SK-N-SH treated with all-trans-retinoic acid at 6 μM for 48 hours (cell line): ENCODE results near the gene KRTAP19-4.

Source experiments
- ATAC-seq: fragments of 200-7000 bp; cut with Tn5 transposase; 3 replicates; pipeline ENCODE4 v1.9.1; 2020; ENCODE audit warnings: mild to moderate bottlenecking, moderate library complexity
- ARNTL ChIP-seq: fragments of 450-650 bp; formaldehyde crosslinking; IDR thresholded peaks from 2 replicates; pipeline ENCODE4 v1.5.0; 2020; ENCODE audit warnings: low read depth, mild to moderate bottlenecking, moderate library complexity, borderline replicate concordance
- BACH2 ChIP-seq: fragments of 250-450 bp; sonication (Bioruptor Pico); IDR thresholded peaks from 2 replicates; pipeline ENCODE4 v1.9.0; 2021; ENCODE audit warnings: mild to moderate bottlenecking, borderline replicate concordance
- CREB5 ChIP-seq: fragments of 250-450 bp; sonication (Bioruptor Pico); IDR thresholded peaks from 2 replicates; pipeline ENCODE4 v1.5.1; 2020; ENCODE audit warnings: low read depth, mild to moderate bottlenecking, moderate library complexity
- CSDC2 ChIP-seq: fragments of 250-450 bp; sonication (Bioruptor Pico); IDR thresholded peaks from 2 replicates; pipeline ENCODE4 v1.5.0; 2020; ENCODE audit warnings: mild to moderate bottlenecking, moderate library complexity
- CSRNP3 ChIP-seq: fragments of 250-450 bp; sonication (Bioruptor Pico); IDR thresholded peaks from 2 replicates; pipeline ENCODE4 v1.5.1; 2021; ENCODE audit warnings: mild to moderate bottlenecking, moderate library complexity
- ESRRG ChIP-seq: fragments of 250-450 bp; sonication (Bioruptor Pico); IDR thresholded peaks from 2 replicates; pipeline ENCODE4 v1.6.1; 2021; ENCODE audit warnings: mild to moderate bottlenecking
- GLIS3 ChIP-seq: fragments of 250-450 bp; sonication (Bioruptor Pico); IDR thresholded peaks from 2 replicates; pipeline ENCODE4 v1.5.0; 2020; ENCODE audit warnings: mild to moderate bottlenecking, moderate library complexity
- ISL1 ChIP-seq: fragments of 250-450 bp; sonication (Bioruptor Pico); IDR thresholded peaks from 2 replicates; pipeline ENCODE4 v2.1.2; 2022; ENCODE audit warnings: mild to moderate bottlenecking, moderate library complexity
- OSR1 ChIP-seq: fragments of 250-450 bp; sonication (Bioruptor Pico); IDR thresholded peaks from 2 replicates; pipeline ENCODE4 v1.8.0; 2022; ENCODE audit warnings: moderate library complexity, mild to moderate bottlenecking, inconsistent platforms
- PPARA ChIP-seq: fragments of 250-450 bp; sonication (Bioruptor Pico); IDR thresholded peaks from 2 replicates; pipeline ENCODE4 v1.5.0; 2020; ENCODE audit warnings: mild to moderate bottlenecking, borderline replicate concordance
- RARB ChIP-seq: fragments of 250-450 bp; sonication (Bioruptor Pico); IDR thresholded peaks from 2 replicates; pipeline ENCODE4 v1.8.0; 2021; ENCODE audit warnings: mild to moderate bottlenecking, moderate library complexity
- SNAI2 ChIP-seq: fragments of 250-450 bp; sonication (Bioruptor Pico); IDR thresholded peaks from 2 replicates; pipeline ENCODE4 v1.5.0; 2020; ENCODE audit warnings: mild to moderate bottlenecking, moderate library complexity
- TCF4 ChIP-seq: fragments of 250-450 bp; sonication (Bioruptor Pico); IDR thresholded peaks from 2 replicates; pipeline ENCODE4 v1.8.0; 2021; ENCODE audit warnings: mild to moderate bottlenecking, moderate library complexity, borderline replicate concordance
- TOX ChIP-seq: fragments of 250-450 bp; sonication (Bioruptor Pico); IDR thresholded peaks from 2 replicates; pipeline ENCODE4 v1.8.0; 2021; ENCODE audit warnings: mild to moderate bottlenecking, moderate library complexity, borderline replicate concordance
- TSHZ2 ChIP-seq: fragments of 250-450 bp; sonication (Bioruptor Pico); IDR thresholded peaks from 2 replicates; pipeline ENCODE4 v1.5.0; 2020; ENCODE audit warnings: mild to moderate bottlenecking, moderate library complexity
- ZC3H10 ChIP-seq: fragments of 250-450 bp; sonication (Bioruptor Pico); IDR thresholded peaks from 2 replicates; pipeline ENCODE4 v1.5.1; 2021; ENCODE audit warnings: mild to moderate bottlenecking, moderate library complexity
- ZFP3 ChIP-seq: fragments of 250-450 bp; sonication (Bioruptor Pico); IDR thresholded peaks from 2 replicates; pipeline ENCODE4 v1.5.0; 2020; ENCODE audit warnings: mild to moderate bottlenecking, moderate library complexity
- ZNF565 ChIP-seq: fragments of 450-650 bp; formaldehyde crosslinking; conservative IDR thresholded peaks from 2 replicates; pipeline ENCODE4 v1.5.0; 2020; ENCODE audit warnings: low read depth, mild to moderate bottlenecking, moderate library complexity
- ZNF70 ChIP-seq: fragments of 450-650 bp; formaldehyde crosslinking; IDR thresholded peaks from 2 replicates; pipeline ENCODE4 v1.5.0; 2020; ENCODE audit warnings: mild to moderate bottlenecking, moderate library complexity
- ZNF8 ChIP-seq: fragments of 450-650 bp; formaldehyde crosslinking; IDR thresholded peaks from 2 replicates; pipeline ENCODE4 v1.5.0; 2020; ENCODE audit warnings: mild to moderate bottlenecking, moderate library complexity
- TF ChIP-seq, protein P1 (sequence below): fragments of 250-450 bp; sonication (Bioruptor Pico); IDR thresholded peaks from 2 replicates; pipeline ENCODE4 v1.8.0; 2021; ENCODE audit warnings: low read depth, mild to moderate bottlenecking, moderate library complexity, borderline replicate concordance
- TF ChIP-seq, protein P2 (sequence below): fragments of 250-450 bp; sonication (Bioruptor Pico); IDR thresholded peaks from 2 replicates; pipeline ENCODE4 v1.8.0; 2020; ENCODE audit warnings: mild to moderate bottlenecking, moderate library complexity, borderline replicate concordance

The KRTAP19-4 gene, protein sequence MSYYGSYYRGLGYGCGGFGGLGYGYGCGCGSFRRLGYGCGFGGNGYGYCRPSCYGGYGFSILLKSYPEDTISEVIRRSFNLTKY

DNA sequence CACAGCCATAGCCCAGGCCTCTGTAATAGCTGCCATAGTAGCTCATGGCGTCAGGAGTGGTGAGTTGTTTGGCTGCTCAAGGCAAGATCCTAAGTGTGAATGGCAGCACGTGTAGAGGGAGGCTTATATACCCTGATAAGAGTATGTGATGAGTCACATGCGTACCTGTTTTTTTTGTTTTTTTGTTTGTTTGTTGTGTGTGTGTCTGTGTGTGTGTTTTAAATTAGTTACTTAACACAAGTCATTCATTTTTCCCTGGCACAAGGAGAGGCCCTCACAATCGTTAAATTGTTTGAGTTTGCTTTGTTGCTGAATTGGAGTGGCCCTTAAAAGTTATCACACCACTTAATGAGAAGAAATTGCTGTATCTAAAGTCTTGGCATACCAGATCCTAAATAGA lies at the start of gene KRTAP19-4:
Gene KRTAP19-4, minus strand, starts transcription at position 101 of the 400 bp plus-strand sequence. Its CDS starts 55 bp downstream, at position 46.
- TF ChIP-seq PPARA (CRISPR knock-in tag): no peak
- no peak for TF ChIP-seq ZNF565
- TF ChIP-seq GLIS3 (CRISPR knock-in tag): no peak
- no peak for TF ChIP-seq ESRRG (CRISPR knock-in tag)
- TF ChIP-seq CSDC2 (CRISPR knock-in tag): no peak
- TF ChIP-seq SNAI2 (CRISPR knock-in tag): no peak
- TF ChIP-seq TSHZ2: no peak
- TF ChIP-seq ZFP3 (CRISPR knock-in tag): no peak
- no peak for TF ChIP-seq TOX (CRISPR knock-in tag)
- TF ChIP-seq CSRNP3 (CRISPR knock-in tag): no peak
- no peak for TF ChIP-seq RARB
- TF ChIP-seq, protein P1, sequence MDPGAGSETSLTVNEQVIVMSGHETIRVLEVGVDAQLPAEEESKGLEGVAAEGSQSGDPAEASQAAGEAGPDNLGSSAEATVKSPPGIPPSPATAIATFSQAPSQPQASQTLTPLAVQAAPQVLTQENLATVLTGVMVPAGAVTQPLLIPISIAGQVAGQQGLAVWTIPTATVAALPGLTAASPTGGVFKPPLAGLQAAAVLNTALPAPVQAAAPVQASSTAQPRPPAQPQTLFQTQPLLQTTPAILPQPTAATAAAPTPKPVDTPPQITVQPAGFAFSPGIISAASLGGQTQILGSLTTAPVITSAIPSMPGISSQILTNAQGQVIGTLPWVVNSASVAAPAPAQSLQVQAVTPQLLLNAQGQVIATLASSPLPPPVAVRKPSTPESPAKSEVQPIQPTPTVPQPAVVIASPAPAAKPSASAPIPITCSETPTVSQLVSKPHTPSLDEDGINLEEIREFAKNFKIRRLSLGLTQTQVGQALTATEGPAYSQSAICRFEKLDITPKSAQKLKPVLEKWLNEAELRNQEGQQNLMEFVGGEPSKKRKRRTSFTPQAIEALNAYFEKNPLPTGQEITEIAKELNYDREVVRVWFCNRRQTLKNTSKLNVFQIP: no peak
- no peak for TF ChIP-seq OSR1 (CRISPR knock-in tag)
- no peak for TF ChIP-seq BACH2
- no peak for TF ChIP-seq ZNF70 (CRISPR knock-in tag)
- TF ChIP-seq ARNTL: no peak
- no peak for TF ChIP-seq CREB5 (CRISPR knock-in tag)
- no peak for TF ChIP-seq ZC3H10 (CRISPR knock-in tag)
- no peak for TF ChIP-seq ZNF8 (CRISPR knock-in tag)
- TF ChIP-seq, protein P2, sequence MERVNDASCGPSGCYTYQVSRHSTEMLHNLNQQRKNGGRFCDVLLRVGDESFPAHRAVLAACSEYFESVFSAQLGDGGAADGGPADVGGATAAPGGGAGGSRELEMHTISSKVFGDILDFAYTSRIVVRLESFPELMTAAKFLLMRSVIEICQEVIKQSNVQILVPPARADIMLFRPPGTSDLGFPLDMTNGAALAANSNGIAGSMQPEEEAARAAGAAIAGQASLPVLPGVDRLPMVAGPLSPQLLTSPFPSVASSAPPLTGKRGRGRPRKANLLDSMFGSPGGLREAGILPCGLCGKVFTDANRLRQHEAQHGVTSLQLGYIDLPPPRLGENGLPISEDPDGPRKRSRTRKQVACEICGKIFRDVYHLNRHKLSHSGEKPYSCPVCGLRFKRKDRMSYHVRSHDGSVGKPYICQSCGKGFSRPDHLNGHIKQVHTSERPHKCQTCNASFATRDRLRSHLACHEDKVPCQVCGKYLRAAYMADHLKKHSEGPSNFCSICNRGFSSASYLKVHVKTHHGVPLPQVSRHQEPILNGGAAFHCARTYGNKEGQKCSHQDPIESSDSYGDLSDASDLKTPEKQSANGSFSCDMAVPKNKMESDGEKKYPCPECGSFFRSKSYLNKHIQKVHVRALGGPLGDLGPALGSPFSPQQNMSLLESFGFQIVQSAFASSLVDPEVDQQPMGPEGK: no peak
- TF ChIP-seq, all 23 proteins: peak for 0
- no peak for ATAC-seq

GRCh38 chr21:30541764-30542163 lies 44.8 kb upstream of the KRTAP19-4 start, which contains the start of gene KRTAP19-6:
Gene KRTAP19-6, minus strand, starts transcription at chr21:30541864. Its CDS starts 31 bp downstream, at chr21:30541833.
- no peak for TF ChIP-seq TCF4 (CRISPR knock-in tag)
- TF ChIP-seq BACH2: no peak
- no peak for TF ChIP-seq ESRRG (CRISPR knock-in tag)
- TF ChIP-seq ISL1 (CRISPR knock-in tag): no peak
- TF ChIP-seq ZNF565: no peak
- no peak for TF ChIP-seq CREB5 (CRISPR knock-in tag)
- no peak for TF ChIP-seq CSRNP3 (CRISPR knock-in tag)
- TF ChIP-seq OSR1 (CRISPR knock-in tag): no peak
- ATAC-seq: no peak
